Stimulated activated CD4-positive, alpha-beta T cell treated with anti-CD3 and anti-CD28 coated beads, Interleukin-15, amount 100 ng/mL, for 24 hours (primary cell): ENCODE measurements around the gene NR2F6.
A peak's percentile ranks its signal among the peaks of the same experiment; 100 is the strongest.
"Not testable (repeated sequence)": the region's sequence is repeated elsewhere in the genome, so short reads cannot be mapped to it uniquely, and the experiment has no call there.

Experiments used
- DNase-seq: peaks from one replicate; pipeline ENCODE4 v3.0.0-alpha.2; 2020

Gene NR2F6

GRCh38 chr19:17210296-17210695 is 35.4 kb downstream of the NR2F6 start:
- DNase-seq = no peak

- peak; percentile 74 for DNase-seq
Observed at GRCh38 chr19:17209126-17210036, 36.3 kb downstream of the NR2F6 start.

GRCh38 chr19:17206736-17207581 is 38.8 kb downstream of the NR2F6 start:
- no peak for DNase-seq

GRCh38 chr19:17205237-17206140 is 40.2 kb downstream of the NR2F6 start:
- peak; percentile 70 for DNase-seq

GRCh38 chr19:17202713-17203112 is 43.0 kb downstream of the NR2F6 start:
- no peak for DNase-seq

- peak; percentile 52 for DNase-seq
Observed at GRCh38 chr19:17202249-17202648, 43.5 kb downstream of the NR2F6 start.

- DNase-seq = no peak
Observed at GRCh38 chr19:17200408-17201079, 45.2 kb downstream of the NR2F6 start.

- no peak for DNase-seq
Observed at GRCh38 chr19:17197666-17198065, 48.1 kb downstream of the NR2F6 start.

- no peak for DNase-seq
Observed at GRCh38 chr19:17196610-17197009, 49.1 kb downstream of the NR2F6 start.

GRCh38 chr19:17195106-17195505 is 50.6 kb downstream of the NR2F6 start:
- DNase-seq = no peak

GRCh38 chr19:17194608-17195007 is 51.1 kb downstream of the NR2F6 start:
- no peak for DNase-seq

- no peak for DNase-seq
Observed at GRCh38 chr19:17192751-17193150, 53.0 kb downstream of the NR2F6 start.

- DNase-seq = not testable (repeated sequence)
Observed at GRCh38 chr19:17191736-17192135, 54.0 kb downstream of the NR2F6 start.

GRCh38 chr19:17185590-17185989 is 60.1 kb downstream of the NR2F6 start:
- DNase-seq = no peak

- peak; percentile 48 for DNase-seq
Observed at GRCh38 chr19:17184371-17184841, 61.3 kb downstream of the NR2F6 start.

GRCh38 chr19:17183858-17184321 is 61.8 kb downstream of the NR2F6 start:
- DNase-seq = peak; percentile 28

- peak; percentile 32 for DNase-seq
Observed at GRCh38 chr19:17183271-17183761, 62.4 kb downstream of the NR2F6 start.
